Spinal cord (tissue), 10 donors: Measurements from ENCODE around the gene LIG3. TPM values are rescaled to one million over a fixed set of nuclear protein-coding genes. Genes with fewer than 3 reads are reported as not detected.
"Not testable (repeated sequence)": the region's sequence is repeated elsewhere in the genome, so short reads cannot be mapped to it uniquely, and the experiment has no call there.

Source experiments
- DNase-seq, 6 donors: peaks; one replicate each; pipeline versions ENCODE4 v3.0.0 to v3.0.0-alpha.2; 2013 to 2015; ENCODE audit warnings: low spot score in 6 of 6, low read depth in 4 of 6
- H3K27ac ChIP-seq: one replicate; pipeline ENCODE4 v1.5.1; 2013; ENCODE audit warnings: low read depth, low read length, control low read depth
- H3K27me3 ChIP-seq: one replicate; pipeline ENCODE4 v1.6.1; 2013; ENCODE audit warnings: low read length; ENCODE audit not compliant: control insufficient read depth, insufficient read depth
- H3K36me3 ChIP-seq: one replicate; pipeline ENCODE4 v1.6.1; 2013; ENCODE audit warnings: low read length; ENCODE audit not compliant: control insufficient read depth, insufficient read depth
- H3K4me1 ChIP-seq: one replicate; pipeline ENCODE4 v1.6.1; 2013; ENCODE audit warnings: low read length; ENCODE audit not compliant: control insufficient read depth, insufficient read depth
- H3K4me3 ChIP-seq: one replicate; pipeline ENCODE4 v1.5.1; 2013; ENCODE audit warnings: low read depth, low read length, control low read depth
- H3K9me3 ChIP-seq: one replicate; pipeline ENCODE4 v1.6.1; 2013; ENCODE audit warnings: low read length; ENCODE audit not compliant: control insufficient read depth, insufficient read depth
- WGBS: methylation state at CpG from one replicate; pipeline ENCODE4 v1.1.5; 2013; ENCODE audit warnings: missing lambda C conversion rate; ENCODE audit not compliant: insufficient coverage; 5-methylcytosine and 5-hydroxymethylcytosine counted together
- polyA plus RNA-seq, 2 donors: library from polyadenylated mRNA; unstranded; fragments of 120-200 nt; gene quantifications; one replicate each; pipeline ENCODE4 v1.2.1, GENCODE V29; 2013; ENCODE audit not compliant: insufficient read length in 2 of 2
- total RNA-seq, 2 donors: library from RNA; depleted of rRNA in 1 of 2; stranded (reverse); fragments of 120-200 nt in 1 of 2; fragments of >200 nt in 1 of 2; gene quantifications; one replicate each; pipeline versions ENCODE4 v1.2.3 to v1.2.4, GENCODE V29; 2013 to 2014
- donor health status: healthy.

The LIG3 gene
- total and polyA plus RNA-seq, 4 donors = 31.1 to 37.0 (median 35.0) TPM

- WGBS = no CpG with 5 or more reads among the region's 4 CpGs
- H3K36me3 ChIP-seq = not testable (repeated sequence)
These were observed 47.8 kb downstream of the LIG3 start for GRCh38 chr17:35028097-35028496.

GRCh38 chr17:35028531-35029262 is 48.4 kb downstream of the LIG3 start:
- 93% methylated on average over 3 of the region's 3 CpGs for WGBS
- Histone ChIP-seq H3K36me3 (peaks cover 10% of the 10 kb centered on the region), H3K9me3 (no peaks in the 10 kb centered on the region), H3K27ac (no peak overlapping the region), H3K4me3 (no peak overlapping the region), H3K4me1 (no peaks in the 10 kb centered on the region), H3K27me3 (no peaks in the 10 kb centered on the region)
- no peak for DNase-seq

More at GRCh38 chr17:35028097-35028496, 47.8 kb downstream of the LIG3 start:
- DNase-seq, H3K27me3 ChIP-seq, H3K4me3 ChIP-seq, H3K9me3 ChIP-seq, H3K4me1 ChIP-seq, H3K27ac ChIP-seq: not testable (repeated sequence)

- no CpG with 5 or more reads among the region's 1 CpG for WGBS
- Histone ChIP-seq H3K36me3 (peaks cover 6% of the 10 kb centered on the region), H3K4me3 (no peak overlapping the region), H3K27ac (no peak overlapping the region), H3K4me1 (no peaks in the 10 kb centered on the region), H3K27me3 (no peaks in the 10 kb centered on the region), H3K9me3 (no peaks in the 10 kb centered on the region)
- no peak for DNase-seq
These were observed 50.5 kb downstream of the LIG3 start for GRCh38 chr17:35030780-35031179.

- no peak overlapping the region for H3K4me3 ChIP-seq
- no CpG with 5 or more reads among the region's 3 CpGs for WGBS
- no peaks in the 10 kb centered on the region for H3K9me3 ChIP-seq
- H3K27me3 ChIP-seq = no peaks in the 10 kb centered on the region
- no peak overlapping the region for H3K27ac ChIP-seq
- no peaks in the 10 kb centered on the region for H3K4me1 ChIP-seq
- no peaks in the 10 kb centered on the region for H3K36me3 ChIP-seq
- no peak for DNase-seq
These were observed 58.1 kb downstream of the LIG3 start for GRCh38 chr17:35038453-35038852.

- no peak overlapping the region for H3K4me3 ChIP-seq
- DNase-seq = no peak
- H3K36me3 ChIP-seq = no peaks in the 10 kb centered on the region
- 100% methylated on average over 4 of the region's 7 CpGs for WGBS
- no peak overlapping the region for H3K27ac ChIP-seq
- H3K27me3 ChIP-seq = no peaks in the 10 kb centered on the region
- no peaks in the 10 kb centered on the region for H3K9me3 ChIP-seq
- H3K4me1 ChIP-seq = peaks cover 3% of the 10 kb centered on the region
These were observed 61.1 kb downstream of the LIG3 start for GRCh38 chr17:35041390-35041789.

- 96% methylated on average over 8 of the region's 8 CpGs for WGBS
- Histone ChIP-seq H3K36me3 (no peaks in the 10 kb centered on the region), H3K4me1 (peaks cover 3% of the 10 kb centered on the region), H3K27ac (no peak overlapping the region), H3K9me3 (no peaks in the 10 kb centered on the region), H3K27me3 (no peaks in the 10 kb centered on the region), H3K4me3 (no peak overlapping the region)
- DNase-seq = no peak
These were observed 63.9 kb downstream of the LIG3 start for GRCh38 chr17:35044181-35044580.

- DNase-seq, H3K27ac ChIP-seq: not testable (repeated sequence)
These were observed 65.2 kb downstream of the LIG3 start for GRCh38 chr17:35045458-35045979.

GRCh38 chr17:35046245-35046644 is 65.9 kb downstream of the LIG3 start:
- Histone ChIP-seq H3K27ac (no peak overlapping the region), H3K4me3 (no peak overlapping the region), H3K4me1 (peaks cover 3% of the 10 kb centered on the region), H3K27me3 (no peaks in the 10 kb centered on the region), H3K9me3 (no peaks in the 10 kb centered on the region), H3K36me3 (no peaks in the 10 kb centered on the region)
- DNase-seq = no peak
- no CpG with 5 or more reads among the region's 4 CpGs for WGBS

More at GRCh38 chr17:35045458-35045979, 65.2 kb downstream of the LIG3 start:
- 91% methylated on average over 8 of the region's 13 CpGs for WGBS
- not testable (repeated sequence) for H3K9me3 ChIP-seq, H3K27me3 ChIP-seq, H3K4me3 ChIP-seq, H3K4me1 ChIP-seq, H3K36me3 ChIP-seq

- Histone ChIP-seq H3K9me3 (no peaks in the 10 kb centered on the region), H3K36me3 (no peaks in the 10 kb centered on the region), H3K4me1 (peaks cover 3% of the 10 kb centered on the region), H3K27ac (no peak overlapping the region), H3K27me3 (no peaks in the 10 kb centered on the region), H3K4me3 (no peak overlapping the region)
- WGBS = 25% methylated on average over 2 of the region's 5 CpGs
- peak in 4 of 6 donors; percentile 42 to 96 (median 47) for DNase-seq
These were observed 66.5 kb downstream of the LIG3 start for GRCh38 chr17:35046740-35047283.
